Upper lobe of left lung (tissue), 6 donors: ENCODE results near the gene ZDHHC13. TPM values are rescaled to one million over a fixed set of nuclear protein-coding genes. Genes with fewer than 3 reads are reported as not detected.

ENCODE experiments used
- ATAC-seq, 2 donors: fragments of 200-7000 bp; cut with Tn5 transposase; one replicate each; pipeline ENCODE4 v1.9.1; 2022; ENCODE audit warnings: mild to moderate bottlenecking in 2 of 2, moderate library complexity in 2 of 2; ENCODE audit not compliant: low FRiP score in 2 of 2
- DNase-seq, 2 donors: peaks; one replicate each; pipeline ENCODE4 v3.0.0-alpha.2; 2019 to 2020
- H3K27ac ChIP-seq, 4 donors: fragments of 200-600 bp; sonication (generic); one replicate each; pipeline ENCODE4 v1.5.1; 2016 to 2019
- H3K27me3 ChIP-seq, 4 donors: fragments of 200-600 bp; sonication (generic); one replicate each; pipeline ENCODE4 v1.5.1; 2017 to 2019
- H3K36me3 ChIP-seq, 4 donors: fragments of 200-600 bp; sonication (generic); one replicate each; pipeline ENCODE4 v1.5.1; 2016 to 2019
- H3K4me1 ChIP-seq, 4 donors: fragments of 200-600 bp; sonication (generic); one replicate each; pipeline ENCODE4 v1.5.1; 2018 to 2019
- H3K4me3 ChIP-seq, 4 donors: fragments of 200-600 bp; sonication (generic); one replicate each; pipeline ENCODE4 v1.5.1; 2017 to 2019; ENCODE audit warnings: mild to moderate bottlenecking in 2 of 4, moderate library complexity in 1 of 4
- H3K9me3 ChIP-seq, 4 donors: fragments of 200-600 bp; sonication (generic); one replicate each; pipeline ENCODE4 v1.5.1; 2018 to 2019
- CTCF ChIP-seq, 6 experiments: fragments of 450-650 bp in 4 of 6; fragments of 200-600 bp in 2 of 6; sonication (generic) in 2 of 6; IDR thresholded peaks; one replicate each; pipeline ENCODE4 v1.5.1; 2016 to 2019; ENCODE audit warnings: antibody characterized with exemption in 6 of 6
- EP300 ChIP-seq, 4 donors: sonication (generic); formaldehyde crosslinking; IDR thresholded peaks; one replicate each; pipeline ENCODE4 v1.5.1; 2017; ENCODE audit warnings: antibody characterized with exemption in 4 of 4, control low read depth in 2 of 4
- POLR2A ChIP-seq, 4 donors: fragments of 450-650 bp; IDR thresholded peaks; one replicate each; pipeline ENCODE4 v1.5.1; 2016 to 2017; ENCODE audit warnings: antibody characterized with exemption in 4 of 4, mild to moderate bottlenecking in 2 of 4
- POLR2AphosphoS5 ChIP-seq, 2 donors: sonication (generic); formaldehyde crosslinking; IDR thresholded peaks; one replicate each; pipeline ENCODE4 v1.5.1; 2017; ENCODE audit warnings: antibody characterized with exemption in 2 of 2
- WGBS, 2 donors: methylation state at CpG; one replicate each; pipeline ENCODE4 v1.1.5; 2017 to 2018; 5-methylcytosine and 5-hydroxymethylcytosine counted together
- total RNA-seq, 6 donors: library from RNA; depleted of rRNA in 4 of 6; stranded (reverse); fragments of >200 nt in 4 of 6; gene quantifications; one replicate each; pipeline versions ENCODE4 v1.1.0 to v1.2.1, GENCODE V29; 2016 to 2021
- donor health status: DM: no; HTN: no; CAD: no; lungs with moderate emphysema.
- donor health status: DM: no; HTN: yes; CAD: no; lungs with severe emphysema.

Gene ZDHHC13
- total RNA-seq, 6 donors from 2014 or later = 6.3 to 28.6 (median 11.1) TPM

GRCh38 chr11:19164230-19164855 lies 47.4 kb downstream of the ZDHHC13 start:
- ATAC-seq = no peak

GRCh38 chr11:19164881-19165280 lies 47.9 kb downstream of the ZDHHC13 start:
- Histone ChIP-seq H3K9me3 (no peaks in the 10 kb centered on the region), H3K4me3 (no peak overlapping the region), H3K36me3 (peaks cover 0 to 23% (median 6%) of the 10 kb centered on the region in 4 donors), H3K27ac (no peak overlapping the region), H3K4me1 (no peaks in the 10 kb centered on the region), H3K27me3 (no peaks in the 10 kb centered on the region)
- TF ChIP-seq CTCF (IDR thresholded peaks at IDR 0.05) (no peak), POLR2A (IDR thresholded peaks at IDR 0.05) (no peak), POLR2AphosphoS5 (IDR thresholded peaks at IDR 0.05) (no peak), EP300 (IDR thresholded peaks at IDR 0.05) (no peak)
- no peak for DNase-seq
- WGBS, 2 donors = 84 to 94% methylated on average over 2 of the region's 2 CpGs
- ATAC-seq = no peak

More at GRCh38 chr11:19164230-19164855, 47.4 kb downstream of the ZDHHC13 start:
- no peak for DNase-seq
- 80 to 91% methylated on average over 4 of the region's 4 CpGs for WGBS, 2 donors
- Histone ChIP-seq H3K4me3 (no peak overlapping the region), H3K36me3 (peaks cover 0 to 29% (median 6%) of the 10 kb centered on the region in 4 donors), H3K27me3 (no peaks in the 10 kb centered on the region), H3K27ac (no peak overlapping the region), H3K4me1 (no peaks in the 10 kb centered on the region), H3K9me3 (no peaks in the 10 kb centered on the region)
- TF ChIP-seq POLR2AphosphoS5 (IDR thresholded peaks at IDR 0.05) = no peak
- TF ChIP-seq EP300 (IDR thresholded peaks at IDR 0.05) = no peak
- no peak for TF ChIP-seq POLR2A (IDR thresholded peaks at IDR 0.05)
- TF ChIP-seq CTCF (IDR thresholded peaks at IDR 0.05) = no peak

GRCh38 chr11:19168090-19168489 lies 51.1 kb downstream of the ZDHHC13 start:
- Histone ChIP-seq H3K36me3 (peaks cover 5 to 30% (median 10%) of the 10 kb centered on the region in 4 donors), H3K4me1 (no peaks in the 10 kb centered on the region), H3K27ac (no peak overlapping the region), H3K27me3 (no peaks in the 10 kb centered on the region), H3K9me3 (no peaks in the 10 kb centered on the region), H3K4me3 (no peak overlapping the region)
- no peak for ATAC-seq
- DNase-seq = no peak
- TF ChIP-seq CTCF (IDR thresholded peaks at IDR 0.05) (no peak), EP300 (IDR thresholded peaks at IDR 0.05) (no peak), POLR2A (IDR thresholded peaks at IDR 0.05) (no peak), POLR2AphosphoS5 (IDR thresholded peaks at IDR 0.05) (no peak)
- WGBS, 2 donors = 94 to 100% methylated on average over 2 of the region's 2 CpGs

GRCh38 chr11:19173004-19173689 lies 56.2 kb downstream of the ZDHHC13 start:
- peaks cover 5 to 16% (median 11%) of the 10 kb centered on the region in 4 donors for H3K36me3 ChIP-seq
- TF ChIP-seq POLR2AphosphoS5 (IDR thresholded peaks at IDR 0.05) = no peak
- TF ChIP-seq EP300 (IDR thresholded peaks at IDR 0.05) = no peak
- TF ChIP-seq CTCF (IDR thresholded peaks at IDR 0.05) = no peak
- no peak for TF ChIP-seq POLR2A (IDR thresholded peaks at IDR 0.05)
- DNase-seq = no peak
- no peak overlapping the region for H3K4me3 ChIP-seq
- 81 to 92% methylated on average over 9 of the region's 9 CpGs for WGBS, 2 donors
- no peak for ATAC-seq
- no peaks in the 10 kb centered on the region for H3K9me3 ChIP-seq
- H3K4me1 ChIP-seq = no peaks in the 10 kb centered on the region
- H3K27me3 ChIP-seq = no peaks in the 10 kb centered on the region
- no peak overlapping the region for H3K27ac ChIP-seq
